ENCODE data around the gene MTFP1.
"Not testable (repeated sequence)": the region's sequence is repeated elsewhere in the genome, so short reads cannot be mapped to it uniquely, and the experiment has no call there.

MTFP1 gene

GRCh38 chr22:30425327-30425615 lies 297 bp upstream of the MTFP1 start:
- DNase-seq (ENCODE audit: low read depth in 2 of 2), result no peak

GRCh38 chr22:30426388-30427353 lies 1.1 kb downstream of the MTFP1 start:
- DNase-seq (ENCODE audit: low read depth in 2 of 2), result peak; percentile 70 to 78

- no peak for DNase-seq (ENCODE audit: low read depth in 2 of 2)
Observed at GRCh38 chr22:30427871-30428270, 2.3 kb downstream of the MTFP1 start.

DNA sequence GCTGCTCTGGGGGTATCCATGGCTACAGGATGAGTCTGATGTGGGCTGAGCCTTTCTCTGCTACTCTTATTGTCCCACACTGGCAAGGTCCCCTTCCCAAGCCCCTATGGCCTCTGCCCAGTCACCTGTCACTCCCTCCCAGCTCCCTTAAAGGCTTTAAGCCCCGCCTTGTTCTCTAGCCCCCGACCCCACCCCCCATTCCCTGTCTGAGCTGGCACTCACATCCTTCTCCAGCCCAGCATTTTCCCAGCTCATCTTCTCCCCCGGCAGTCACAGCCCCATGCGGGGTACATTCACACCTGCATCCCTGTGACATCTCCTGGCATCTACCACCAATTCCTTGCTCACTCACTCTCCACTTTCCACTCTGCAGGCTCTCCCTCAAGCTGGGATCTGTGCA lies 4.3 kb downstream of the MTFP1 start:
- DNase-seq (ENCODE audit: low read depth in 2 of 2), result no peak

GRCh38 chr22:30430933-30431332 lies 5.4 kb downstream of the MTFP1 start:
- no peak for DNase-seq (ENCODE audit: low read depth in 2 of 2)

- no peak for DNase-seq (ENCODE audit: low read depth in 2 of 2)
Observed at GRCh38 chr22:30432096-30432495, 6.5 kb downstream of the MTFP1 start.

DNA sequence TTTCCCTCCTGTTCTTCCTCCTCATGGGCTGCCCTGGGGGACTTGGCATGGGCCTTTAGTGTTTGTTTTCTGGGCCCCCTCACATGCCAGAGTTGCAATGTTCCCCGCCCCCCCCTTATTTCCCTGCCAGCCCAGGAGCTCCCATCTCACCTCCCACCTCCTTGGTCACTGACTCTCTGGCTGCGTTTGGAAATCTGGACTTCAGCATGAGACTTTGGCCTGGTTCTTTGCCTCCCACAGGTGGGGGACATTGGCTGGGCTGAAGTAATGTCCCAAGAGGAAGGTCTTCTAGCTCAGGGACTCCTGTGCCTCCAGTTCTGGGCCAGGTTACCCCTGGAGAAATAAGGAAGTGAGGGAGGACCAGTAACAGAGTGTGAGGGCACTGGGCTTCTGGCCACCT lies 7.0 kb downstream of the MTFP1 start:
- DNase-seq (ENCODE audit: low read depth in 2 of 2), result no peak

DNA sequence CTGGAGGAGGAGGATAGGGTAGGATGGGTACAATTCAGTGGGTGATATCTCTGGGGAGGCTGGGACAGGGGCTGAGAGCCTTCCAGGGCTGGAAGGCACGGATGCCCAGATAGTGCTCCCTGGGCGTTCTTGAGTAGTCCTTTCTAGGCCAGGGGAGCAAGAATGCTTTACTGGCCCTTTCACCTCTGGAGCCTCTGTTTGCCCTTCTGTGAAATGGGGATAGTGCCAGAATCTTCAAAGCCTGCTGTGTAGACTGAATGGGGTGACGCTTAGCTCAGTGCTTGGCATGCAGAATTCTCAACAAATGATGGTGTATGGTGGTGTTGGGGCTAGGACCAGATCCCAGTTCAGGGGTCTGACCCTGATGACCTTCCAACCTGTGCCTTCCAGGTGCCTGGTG lies 7.7 kb downstream of the MTFP1 start:
- no peak for DNase-seq (ENCODE audit: low read depth in 2 of 2)

DNA sequence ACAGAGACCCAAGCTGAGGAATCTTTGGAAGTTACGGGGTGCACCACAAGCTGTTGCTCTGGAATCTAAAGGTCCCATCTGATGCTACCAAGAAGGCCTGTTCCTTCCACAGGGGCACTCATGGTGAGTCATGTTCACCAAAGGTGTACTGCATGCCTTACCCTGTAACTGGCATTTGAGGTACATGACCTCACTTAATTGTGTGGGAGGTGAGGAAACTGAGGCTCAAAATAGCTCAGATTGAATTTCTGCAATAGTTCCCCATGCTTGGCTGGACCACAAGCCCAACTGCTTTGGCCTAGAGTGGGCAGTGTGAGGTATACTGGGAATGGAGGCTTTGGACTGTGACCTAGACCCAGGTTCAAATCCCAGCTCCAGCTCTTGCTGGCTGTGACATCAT lies 8.2 kb downstream of the MTFP1 start:
- DNase-seq (ENCODE audit: low read depth in 2 of 2), result no peak

GRCh38 chr22:30434843-30435242 lies 9.3 kb downstream of the MTFP1 start:
- no peak for DNase-seq (ENCODE audit: low read depth in 2 of 2)

GRCh38 chr22:30435674-30436126 lies 10.1 kb downstream of the MTFP1 start:
- peak; percentile 58 to 74 for DNase-seq (ENCODE audit: low read depth in 2 of 2)

GRCh38 chr22:30436196-30436595 lies 10.6 kb downstream of the MTFP1 start:
- no peak for DNase-seq (ENCODE audit: low read depth in 2 of 2)

DNA sequence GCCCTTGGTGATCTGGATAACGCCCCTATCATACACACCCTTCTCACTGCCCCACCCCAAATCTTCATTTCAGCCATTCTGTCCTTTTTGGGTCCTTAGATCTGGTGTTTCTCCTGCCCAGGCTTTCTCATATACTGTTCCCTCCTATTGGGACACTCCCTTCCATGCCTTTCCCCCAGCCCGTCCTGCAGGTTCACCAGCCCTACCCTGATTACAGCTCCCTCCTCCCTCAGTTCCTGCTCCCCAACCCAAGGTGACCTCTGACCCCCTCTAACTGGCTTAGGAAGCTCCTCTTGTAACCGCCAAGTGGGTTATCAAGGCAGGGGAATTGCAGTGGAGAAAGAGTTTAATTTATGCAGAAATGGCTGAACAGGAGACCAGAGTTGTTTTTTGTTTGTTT lies 13.0 kb downstream of the MTFP1 start:
- DNase-seq (ENCODE audit: low read depth in 2 of 2), result no peak

GRCh38 chr22:30439226-30439625 lies 13.7 kb downstream of the MTFP1 start:
- no peak for DNase-seq (ENCODE audit: low read depth in 2 of 2)

DNA sequence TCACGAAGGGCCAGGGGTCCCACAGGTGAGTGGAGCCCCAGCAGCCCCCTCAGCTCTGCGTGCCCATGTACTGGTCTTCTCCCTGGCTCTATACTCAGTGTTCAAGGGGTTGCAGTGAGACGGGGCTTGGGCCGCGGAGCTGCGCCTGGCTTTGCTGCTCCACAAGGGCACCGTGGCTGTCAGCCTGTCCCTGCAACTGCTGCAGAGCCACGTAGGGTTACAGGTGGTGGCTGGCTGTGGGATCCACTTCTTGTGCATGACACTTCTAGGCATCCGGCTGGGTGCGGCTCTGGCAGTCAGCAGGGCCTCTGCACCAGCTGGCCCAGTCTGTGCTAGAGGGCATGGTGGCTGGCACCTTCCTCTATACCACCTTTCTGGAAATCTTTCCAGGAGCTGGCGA lies 14.3 kb downstream of the MTFP1 start:
- DNase-seq (ENCODE audit: low read depth in 2 of 2), result no peak

- no peak for DNase-seq (ENCODE audit: low read depth in 2 of 2)
Observed at GRCh38 chr22:30441088-30441487, 15.5 kb downstream of the MTFP1 start.

DNA sequence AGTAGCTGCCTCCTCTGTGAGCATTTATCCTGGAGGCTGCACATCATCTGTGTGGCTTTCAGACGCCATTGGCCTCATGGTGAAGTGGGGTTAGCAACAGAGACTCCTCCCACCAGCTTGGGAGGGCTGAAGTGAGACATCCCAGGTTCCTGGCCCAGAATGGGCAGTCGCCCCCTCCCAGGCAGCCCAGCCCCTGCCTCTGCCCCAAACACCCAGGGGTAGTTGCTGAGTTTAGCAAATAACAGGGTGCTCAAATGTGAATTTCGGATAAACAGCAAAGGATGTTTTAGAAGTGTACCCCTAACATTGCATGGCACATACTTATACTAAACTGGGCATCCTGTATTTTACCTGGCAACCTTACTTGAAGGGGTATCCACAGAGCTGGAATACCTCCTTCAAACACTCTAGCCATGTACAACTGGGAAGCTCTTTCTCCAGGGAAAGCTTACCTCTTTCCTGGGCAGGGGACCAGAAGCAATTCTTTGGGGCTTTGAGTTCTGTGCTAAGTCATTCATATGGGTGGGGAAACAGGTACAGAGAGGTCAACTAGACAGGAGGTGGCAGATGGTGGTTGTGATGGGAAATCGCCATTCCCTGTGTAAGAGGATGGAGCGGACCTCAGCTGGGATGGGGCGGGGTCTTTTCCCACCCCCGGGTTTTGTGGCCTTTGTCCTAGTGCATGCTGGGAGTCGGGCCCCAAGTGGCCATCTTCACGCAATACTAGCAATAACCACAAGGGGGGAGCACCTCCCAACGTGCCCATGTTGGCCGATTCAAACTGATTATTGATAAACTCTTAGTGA lies 19.3 kb downstream of the MTFP1 start:
- DNase-seq (ENCODE audit: low read depth in 2 of 2), result no peak

DNA sequence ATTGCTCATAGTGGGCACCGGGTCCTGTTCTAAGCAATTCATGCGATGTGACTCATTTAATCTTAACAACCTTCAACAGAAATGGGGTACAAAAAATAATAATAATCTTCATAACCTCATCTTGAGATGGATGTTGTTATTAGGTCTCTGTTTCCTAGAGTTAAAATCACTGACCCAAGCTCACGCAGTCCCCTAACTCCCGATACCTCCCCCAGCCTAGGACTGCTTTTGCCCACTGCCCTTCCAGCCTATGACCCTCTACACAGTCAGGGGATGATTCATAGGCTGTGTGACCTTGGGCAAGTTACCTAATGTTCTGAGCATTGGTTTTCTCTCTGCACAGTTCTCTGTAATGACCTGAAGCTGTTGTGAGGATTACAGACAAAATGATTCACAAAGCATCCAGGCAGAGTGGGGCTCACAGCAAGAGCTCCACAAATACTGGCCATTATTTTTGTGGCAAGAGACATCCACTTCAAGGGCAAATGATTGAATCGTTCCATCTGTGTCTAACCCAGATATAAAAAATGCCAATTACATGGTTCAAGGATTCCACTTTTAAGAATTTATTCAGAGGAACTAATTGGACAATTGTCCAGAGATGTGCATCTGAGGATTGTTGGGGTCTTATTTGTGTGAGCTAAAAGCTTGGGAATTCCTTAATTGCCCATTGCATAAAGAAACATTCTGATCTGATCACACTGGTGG lies 20.0 kb downstream of the MTFP1 start:
- no peak for DNase-seq (ENCODE audit: low read depth in 2 of 2)

GRCh38 chr22:30447656-30448055 lies 22.1 kb downstream of the MTFP1 start:
- no peak for DNase-seq (ENCODE audit: low read depth in 2 of 2)

- not testable (repeated sequence) for DNase-seq (ENCODE audit: low read depth in 2 of 2)
Observed at GRCh38 chr22:30451488-30451887, 25.9 kb downstream of the MTFP1 start.

- no peak for DNase-seq (ENCODE audit: low read depth in 2 of 2)
Observed at GRCh38 chr22:30452861-30453260, 27.3 kb downstream of the MTFP1 start.

Measured in activated CD8-positive, alpha-beta memory T cell treated with anti-CD3 and anti-CD28 coated beads for 4 hours (primary cell).